ENCODE results near the gene GCNT1. TPM values are rescaled to one million over a fixed set of nuclear protein-coding genes. Genes with fewer than 3 reads are reported as not detected.
"Not testable (repeated sequence)": the region's sequence is repeated elsewhere in the genome, so short reads cannot be mapped to it uniquely, and the experiment has no call there.

GCNT1 gene
- total and polyA plus RNA-seq, 2 of the 4 experiments (the other 2 are of a cell fraction) = 12.5 to 46.6 TPM

DNA sequence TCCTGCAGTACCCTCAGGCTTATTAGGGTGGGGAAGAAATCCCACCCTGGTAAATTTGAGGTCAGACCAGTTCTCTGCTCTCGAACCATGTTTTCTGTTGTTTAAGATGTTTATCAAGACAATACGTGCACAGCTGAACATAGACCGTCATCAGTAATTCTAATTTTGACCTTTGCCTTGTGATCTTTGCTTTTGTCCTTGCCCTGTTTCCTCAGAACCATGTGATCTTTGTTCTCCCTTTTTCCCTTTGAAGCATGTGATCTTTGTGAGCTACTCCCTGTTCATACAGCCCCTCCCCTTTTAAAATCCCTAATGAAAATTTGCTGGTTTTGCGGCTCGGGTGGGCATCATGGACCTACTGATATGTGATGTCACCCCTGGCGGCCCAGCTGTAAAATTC lies 24.1 kb upstream of the GCNT1 start:
- H4K8ac ChIP-seq (ENCODE audit: low read depth in 2 of 2, low read length in 2 of 2); H2AK5ac ChIP-seq (ENCODE audit: low read depth, low read length); H3K27ac ChIP-seq (ENCODE audit: insufficient read depth, low read length); H3K9me3 ChIP-seq (ENCODE audit: control insufficient read depth, insufficient read depth, low read length); in situ Hi-C loops (cut with MboI; ENCODE audit: low sequenced_read_pairs); H3K4me3 ChIP-seq (ENCODE audit: insufficient read depth, low read depth, low read length); H3K23ac ChIP-seq (ENCODE audit: low read depth, low read length); H4K91ac ChIP-seq (ENCODE audit: insufficient read depth, low read depth, low read length); H2AK9ac ChIP-seq (replicated peaks; ENCODE audit: low read depth, low read length, poor library complexity); H3K9me1 ChIP-seq (ENCODE audit: insufficient read depth, low read length); H4K20me1 ChIP-seq (ENCODE audit: insufficient read depth, low read length); H4K5ac ChIP-seq (ENCODE audit: low read depth, low read length); H3K14ac ChIP-seq (replicated peaks; ENCODE audit: low read depth, low read length); H3K4me2 ChIP-seq (ENCODE audit: low read depth, low read length); H3K27me3 ChIP-seq (ENCODE audit: control insufficient read depth, insufficient read depth, low read length); H3K79me1 ChIP-seq (ENCODE audit: low read depth in 1 of 2, low read length in 2 of 2); intact Hi-C loops (cut with micrococcal nuclease); H3K4ac ChIP-seq (ENCODE audit: low read depth, low read length); H3K18ac ChIP-seq (ENCODE audit: low read depth, low read length); POLR2A ChIA-PET (ENCODE audit: unreplicated experiment); H3K56ac ChIP-seq (ENCODE audit: extremely low read depth, insufficient read depth, low read length); DNase-seq; H2AFZ ChIP-seq (replicated peaks; ENCODE audit: low read length, poor library complexity); H3K9ac ChIP-seq (ENCODE audit: low read depth, low read length); H2BK120ac ChIP-seq (ENCODE audit: low read depth, low read length); H2BK15ac ChIP-seq (ENCODE audit: low read depth, low read length); H3K36me3 ChIP-seq (ENCODE audit: control insufficient read depth, insufficient read depth, low read length); ATAC-seq (ENCODE audit: low read depth); H2BK20ac ChIP-seq (ENCODE audit: low read depth, low read length); H2BK5ac ChIP-seq (ENCODE audit: low read depth, low read length, poor library complexity, severe bottlenecking); dilution Hi-C loops (cut with HindIII; ENCODE audit: low sequenced_read_pairs, unreplicated experiment); CTCF ChIA-PET; BruUV-seq (replicated peaks); H3K4me1 ChIP-seq (ENCODE audit: control insufficient read depth, insufficient read depth, low read length): not testable (repeated sequence)
- WGBS, 2 experiments (ENCODE audit: extremely low coverage in 2 of 2, insufficient read length in 1 of 2) = 100% methylated on average over 4 of the region's 6 CpGs; no CpG with 5 or more reads in 1 of the 2 experiments

DNA sequence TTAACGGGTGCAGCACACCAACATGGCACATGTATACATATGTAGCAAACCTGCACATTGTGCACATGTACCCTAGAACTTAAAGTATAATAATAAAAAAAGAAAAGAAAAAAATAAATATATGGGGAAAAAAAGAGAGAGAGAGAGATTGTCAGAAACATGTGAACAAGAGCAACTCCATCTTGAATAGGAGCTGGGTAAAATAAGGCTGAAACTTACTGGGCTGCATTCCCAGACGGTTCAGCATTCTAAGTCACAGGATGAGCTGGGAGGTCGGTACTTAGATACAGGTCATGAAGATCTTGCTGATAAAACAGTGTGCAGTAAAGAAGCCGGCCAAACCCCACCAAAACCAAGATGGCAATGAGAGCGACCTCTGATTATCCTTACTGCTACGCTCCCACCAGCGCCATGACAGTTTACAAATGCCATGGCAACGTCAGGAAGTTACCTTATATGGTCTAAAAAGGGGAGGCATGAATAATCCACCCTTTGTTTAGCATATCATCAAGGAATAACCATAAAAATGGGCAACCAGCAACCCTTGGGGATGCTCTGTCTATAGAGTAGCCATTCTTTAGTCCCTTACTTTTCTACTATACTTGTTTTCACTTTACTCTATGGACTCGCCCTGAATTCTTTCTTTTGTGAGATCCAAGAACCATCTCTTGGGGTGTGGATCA lies 21.8 kb upstream of the GCNT1 start:
- H3K9me1 ChIP-seq (ENCODE audit: insufficient read depth, low read length); H3K9ac ChIP-seq (ENCODE audit: low read depth, low read length); H2AK5ac ChIP-seq (ENCODE audit: low read depth, low read length); H4K91ac ChIP-seq (ENCODE audit: insufficient read depth, low read depth, low read length); ATAC-seq (ENCODE audit: low read depth); in situ Hi-C loops (cut with MboI; ENCODE audit: low sequenced_read_pairs); H3K4ac ChIP-seq (ENCODE audit: low read depth, low read length); H3K9me3 ChIP-seq (ENCODE audit: control insufficient read depth, insufficient read depth, low read length); H2AFZ ChIP-seq (replicated peaks; ENCODE audit: low read length, poor library complexity); dilution Hi-C loops (cut with HindIII; ENCODE audit: low sequenced_read_pairs, unreplicated experiment); H3K79me1 ChIP-seq (ENCODE audit: low read depth in 1 of 2, low read length in 2 of 2); H3K27ac ChIP-seq (ENCODE audit: insufficient read depth, low read length); H3K18ac ChIP-seq (ENCODE audit: low read depth, low read length); H2BK20ac ChIP-seq (ENCODE audit: low read depth, low read length); H3K36me3 ChIP-seq (ENCODE audit: control insufficient read depth, insufficient read depth, low read length); H3K27me3 ChIP-seq (ENCODE audit: control insufficient read depth, insufficient read depth, low read length); H2BK120ac ChIP-seq (ENCODE audit: low read depth, low read length); H3K4me1 ChIP-seq (ENCODE audit: control insufficient read depth, insufficient read depth, low read length); H3K56ac ChIP-seq (ENCODE audit: extremely low read depth, insufficient read depth, low read length); H4K5ac ChIP-seq (ENCODE audit: low read depth, low read length); H3K14ac ChIP-seq (replicated peaks; ENCODE audit: low read depth, low read length); intact Hi-C loops (cut with micrococcal nuclease); POLR2A ChIA-PET (ENCODE audit: unreplicated experiment); H4K20me1 ChIP-seq (ENCODE audit: insufficient read depth, low read length); H2BK5ac ChIP-seq (ENCODE audit: low read depth, low read length, poor library complexity, severe bottlenecking); H3K4me3 ChIP-seq (ENCODE audit: insufficient read depth, low read depth, low read length); H3K23ac ChIP-seq (ENCODE audit: low read depth, low read length); H3K4me2 ChIP-seq (ENCODE audit: low read depth, low read length); BruUV-seq (replicated peaks); H4K8ac ChIP-seq (ENCODE audit: low read depth in 2 of 2, low read length in 2 of 2); H2BK15ac ChIP-seq (ENCODE audit: low read depth, low read length); DNase-seq; H2AK9ac ChIP-seq (replicated peaks; ENCODE audit: low read depth, low read length, poor library complexity): not testable (repeated sequence)
- no CpG with 5 or more reads among the region's 9 CpGs for WGBS, 2 experiments (ENCODE audit: extremely low coverage in 2 of 2, insufficient read length in 1 of 2)
- CTCF ChIA-PET = interaction anchor here (0.6 kb wide), 1 partner anchor 40 kb away, joined by 6 read pairs; no protein-coding TSS in a partner anchor
